ENCODE data around the gene LARGE1.

The LARGE1 gene

GRCh38 chr22:33811208-33811607, 109.1 kb downstream of the LARGE1 start:
- TF ChIP-seq FOXP2 (optimal IDR thresholded peaks at IDR 0.05; ENCODE audit: borderline replicate concordance, extremely low read depth, extremely low read length, insufficient read depth): no peak
- no peak for TF ChIP-seq POLR2AphosphoS5 (IDR thresholded peaks at IDR 0.05; ENCODE audit: low read depth, low read length)
- TF ChIP-seq REST (IDR thresholded peaks at IDR 0.05; ENCODE audit: insufficient read depth in 1 of 2, low read depth in 2 of 2, low read length in 2 of 2): no peak
- no peak for TF ChIP-seq TAF1 (IDR thresholded peaks at IDR 0.05; ENCODE audit: borderline replicate concordance, insufficient read depth, low read length)
- no peak for TF ChIP-seq SIN3A (IDR thresholded peaks at IDR 0.05; ENCODE audit: borderline replicate concordance, insufficient read depth, low read length)

GRCh38 chr22:33807470-33807869, 112.8 kb downstream of the LARGE1 start:
- no peak for TF ChIP-seq SIN3A (IDR thresholded peaks at IDR 0.05; ENCODE audit: borderline replicate concordance, insufficient read depth, low read length)
- TF ChIP-seq FOXP2 (optimal IDR thresholded peaks at IDR 0.05; ENCODE audit: borderline replicate concordance, extremely low read depth, extremely low read length, insufficient read depth): no peak
- TF ChIP-seq TAF1 (IDR thresholded peaks at IDR 0.05; ENCODE audit: borderline replicate concordance, insufficient read depth, low read length): no peak
- no peak for TF ChIP-seq POLR2AphosphoS5 (IDR thresholded peaks at IDR 0.05; ENCODE audit: low read depth, low read length)
- TF ChIP-seq REST (IDR thresholded peaks at IDR 0.05; ENCODE audit: insufficient read depth in 1 of 2, low read depth in 2 of 2, low read length in 2 of 2): no peak

GRCh38 chr22:33806191-33806590, 114.1 kb downstream of the LARGE1 start:
- TF ChIP-seq TAF1 (IDR thresholded peaks at IDR 0.05; ENCODE audit: borderline replicate concordance, insufficient read depth, low read length) (no peak), FOXP2 (optimal IDR thresholded peaks at IDR 0.05; ENCODE audit: borderline replicate concordance, extremely low read depth, extremely low read length, insufficient read depth) (no peak), SIN3A (IDR thresholded peaks at IDR 0.05; ENCODE audit: borderline replicate concordance, insufficient read depth, low read length) (no peak), POLR2AphosphoS5 (IDR thresholded peaks at IDR 0.05; ENCODE audit: low read depth, low read length) (no peak), REST (IDR thresholded peaks at IDR 0.05; ENCODE audit: insufficient read depth in 1 of 2, low read depth in 2 of 2, low read length in 2 of 2) (no peak)

GRCh38 chr22:33803371-33804282, 116.6 kb downstream of the LARGE1 start:
- no peak for TF ChIP-seq TAF1 (IDR thresholded peaks at IDR 0.05; ENCODE audit: borderline replicate concordance, insufficient read depth, low read length)
- TF ChIP-seq POLR2AphosphoS5 (IDR thresholded peaks at IDR 0.05; ENCODE audit: low read depth, low read length): no peak
- no peak for TF ChIP-seq FOXP2 (optimal IDR thresholded peaks at IDR 0.05; ENCODE audit: borderline replicate concordance, extremely low read depth, extremely low read length, insufficient read depth)
- TF ChIP-seq SIN3A (IDR thresholded peaks at IDR 0.05; ENCODE audit: borderline replicate concordance, insufficient read depth, low read length): no peak
- no peak for TF ChIP-seq REST (IDR thresholded peaks at IDR 0.05; ENCODE audit: insufficient read depth in 1 of 2, low read depth in 2 of 2, low read length in 2 of 2)
